Naive thymus-derived CD4-positive, alpha-beta T cell (primary cell): ENCODE results near the gene TNPO3. TPM values are rescaled to one million over a fixed set of nuclear protein-coding genes. Genes with fewer than 3 reads are reported as not detected.
A peak's percentile ranks its signal among the peaks of the same experiment; 100 is the strongest.

Experiments used
- ATAC-seq: fragments of 150-1000 bp; cut with Tn5 transposase; 2 replicates; pipeline ENCODE4 v1.10.0; 2021; ENCODE audit warnings: mild to moderate bottlenecking, moderate library complexity
- CTCF ChIA-PET: fragments of 350-600 bp; sonication (Branson Sonifier 250); formaldehyde crosslinking; loops from one replicate; lab custom pipeline; 2021; ENCODE audit warnings: antibody characterized with exemption; lab: Charles Lee
- POLR2A ChIA-PET: fragments of 350-600 bp; sonication (Branson Sonifier 250); formaldehyde crosslinking; loops from one replicate; lab custom pipeline; 2021; ENCODE audit warnings: antibody characterized with exemption, inconsistent platforms; lab: Charles Lee
- DNase-seq, 9 donors: peaks; one replicate each; pipeline versions ENCODE4 v3.0.0 to v3.0.0-alpha.2; 2020 to 2022; ENCODE audit warnings: mixed read lengths in 1 of 9
- H3K27ac ChIP-seq: one replicate; pipeline ENCODE4 v1.7.0; 2013; ENCODE audit warnings: mild to moderate bottlenecking, low read depth, low read length, moderate library complexity
- H3K27me3 ChIP-seq, 2 donors: one replicate each; pipeline ENCODE4 v1.7.0; 2013; ENCODE audit warnings: low read length in 2 of 2, mild to moderate bottlenecking in 2 of 2, moderate library complexity in 2 of 2; ENCODE audit not compliant: control insufficient read depth in 2 of 2, insufficient read depth in 2 of 2
- H3K36me3 ChIP-seq, 3 experiments: 1 replicate in 2 of 3; 2 replicates in 1 of 3; pipeline ENCODE4 v1.7.0; 2013; ENCODE audit warnings: low read length in 3 of 3, mild to moderate bottlenecking in 3 of 3, moderate library complexity in 1 of 3; ENCODE audit not compliant: insufficient read depth in 3 of 3, control insufficient read depth in 2 of 3
- H3K4me1 ChIP-seq, 2 donors: one replicate each; pipeline ENCODE4 v1.7.0; 2013; ENCODE audit warnings: low read length in 2 of 2, mild to moderate bottlenecking in 2 of 2, moderate library complexity in 1 of 2; ENCODE audit not compliant: control insufficient read depth in 2 of 2, insufficient read depth in 2 of 2
- H3K4me3 ChIP-seq: 2 replicates; pipeline ENCODE4 v1.7.0; 2013; ENCODE audit warnings: mild to moderate bottlenecking, low read length
- H3K9me3 ChIP-seq, 3 experiments: 1 replicate in 2 of 3; 2 replicates in 1 of 3; pipeline ENCODE4 v1.7.0; 2013; ENCODE audit warnings: low read length in 3 of 3; ENCODE audit not compliant: control insufficient read depth in 2 of 3
- H3K27ac Mint-ChIP-seq, 9 donors: one replicate each; pipeline ENCODE4 v1.8.0; 2020 to 2022; ENCODE audit warnings: mixed read lengths in 9 of 9, mild to moderate bottlenecking in 8 of 9, moderate library complexity in 5 of 9, inconsistent platforms in 2 of 9
- H3K27me3 Mint-ChIP-seq, 5 donors: one replicate each; pipeline ENCODE4 v1.8.0; 2021 to 2022; ENCODE audit warnings: mixed read lengths in 5 of 5, mild to moderate bottlenecking in 1 of 5
- H3K36me3 Mint-ChIP-seq, 5 donors: one replicate each; pipeline ENCODE4 v1.8.0; 2020 to 2022; ENCODE audit warnings: mixed read lengths in 5 of 5, mild to moderate bottlenecking in 3 of 5, inconsistent platforms in 1 of 5
- H3K4me1 Mint-ChIP-seq, 7 donors: one replicate each; pipeline ENCODE4 v1.8.0; 2020 to 2022; ENCODE audit warnings: mixed read lengths in 7 of 7, mild to moderate bottlenecking in 3 of 7, inconsistent platforms in 1 of 7
- H3K4me3 Mint-ChIP-seq, 10 donors: one replicate each; pipeline ENCODE4 v1.8.0; 2020 to 2022; ENCODE audit warnings: mild to moderate bottlenecking in 10 of 10, mixed read lengths in 10 of 10, moderate library complexity in 6 of 10, inconsistent platforms in 2 of 10
- H3K9me3 Mint-ChIP-seq, 11 donors: one replicate each; pipeline ENCODE4 v1.8.0; 2020 to 2022; ENCODE audit warnings: mixed read lengths in 11 of 11, mild to moderate bottlenecking in 4 of 11, inconsistent platforms in 1 of 11, moderate library complexity in 1 of 11
- intact Hi-C, 2 donors: fragments of 100-400 bp; cut with micrococcal nuclease; formaldehyde crosslinking; loops; one replicate each; pipeline ENCODE4 v1.15.1; 2023
- polyA plus RNA-seq, 2 donors: library from polyadenylated mRNA; unstranded; fragments of 300-500 nt; fragmentation: Illumina TruSeq; gene quantifications; one replicate each; pipeline ENCODE4 v1.2.3, GENCODE V29; 2021
- total RNA-seq, 6 experiments: library from RNA in 5 of 6; stranded (reverse) in 5 of 6; gene quantifications; 1 replicate in 5 of 6; 2 replicates in 1 of 6; pipeline ENCODE4 v1.2.3 and lab custom pipeline; 2021 to 2026

Gene TNPO3
- total and polyA plus RNA-seq, 7 experiments from 2014 or later: 28.6 to 40.6 (median 37.7) TPM

- no peak overlapping the region for H3K27ac ChIP-seq
- H3K36me3 Mint-ChIP-seq: peaks cover 20 to 69% (median 38%) of the 10 kb centered on the region in 5 donors
- no peak overlapping the region for H3K27ac Mint-ChIP-seq
- no peaks in the 10 kb centered on the region for H3K4me1 ChIP-seq
- intact Hi-C loops: no loop called here
- H3K36me3 ChIP-seq: peaks cover 28 to 92% (median 31%) of the 10 kb centered on the region in 3 experiments
- DNase-seq: no peak
- ChIA-PET CTCF (no interaction called here), POLR2A (interaction anchor here (0.7 kb wide), 1 partner anchor 128 kb away, joined by 4 read pairs; no protein-coding TSS in a partner anchor)
- no peaks in the 10 kb centered on the region for H3K27me3 ChIP-seq
- no peaks in the 10 kb centered on the region for H3K9me3 ChIP-seq
- H3K4me3 Mint-ChIP-seq: no peak overlapping the region
- no peaks in the 10 kb centered on the region for H3K9me3 Mint-ChIP-seq
- no peak overlapping the region for H3K4me3 ChIP-seq
- no peak for ATAC-seq
- H3K4me1 Mint-ChIP-seq: no peaks in the 10 kb centered on the region
- H3K27me3 Mint-ChIP-seq: no peaks in the 10 kb centered on the region
Measured at GRCh38 chr7:128974241-128974934, 80.5 kb downstream of the TNPO3 start.

- Mint-ChIP-seq H3K36me3 (peaks cover 8 to 56% (median 36%) of the 10 kb centered on the region in 5 donors), H3K4me1 (peaks cover 0 to 6% (median 0%) of the 10 kb centered on the region in 7 donors), H3K9me3 (no peaks in the 10 kb centered on the region), H3K27me3 (no peaks in the 10 kb centered on the region), H3K27ac (no peak overlapping the region), H3K4me3 (no peak overlapping the region)
- POLR2A ChIA-PET: no interaction called here
- intact Hi-C loops: loop anchor here in 1 of 2 donors (5.0 kb wide), 1 partner anchor 124 kb away; no protein-coding TSS in a partner anchor
- H3K9me3 ChIP-seq: no peaks in the 10 kb centered on the region
- no peaks in the 10 kb centered on the region for H3K27me3 ChIP-seq
- ATAC-seq (no peak), DNase-seq (no peak)
- H3K4me1 ChIP-seq: no peaks in the 10 kb centered on the region
- H3K4me3 ChIP-seq: no peak overlapping the region
- H3K36me3 ChIP-seq: peaks cover 29 to 86% (median 33%) of the 10 kb centered on the region in 3 experiments
- CTCF ChIA-PET: no interaction called here
- no peak overlapping the region for H3K27ac ChIP-seq
Measured at GRCh38 chr7:128968624-128969023, 86.3 kb downstream of the TNPO3 start.

- no peak overlapping the region for H3K27ac ChIP-seq
Measured at GRCh38 chr7:128963327-128963757, 91.6 kb downstream of the TNPO3 start.

GRCh38 chr7:128962899-128963298 lies 92.0 kb downstream of the TNPO3 start:
- Histone ChIP-seq H3K27ac (no peak overlapping the region), H3K4me3 (no peak overlapping the region), H3K27me3 (no peaks in the 10 kb centered on the region), H3K9me3 (no peaks in the 10 kb centered on the region), H3K4me1 (no peaks in the 10 kb centered on the region), H3K36me3 (peaks cover 17 to 78% (median 18%) of the 10 kb centered on the region in 3 experiments)
- Mint-ChIP-seq H3K4me3 (no peak overlapping the region), H3K4me1 (peaks cover 0 to 22% (median 5%) of the 10 kb centered on the region in 7 donors), H3K27me3 (no peaks in the 10 kb centered on the region), H3K27ac (peak overlapping the region in 3 of 9 donors; percentile 29 to 38 (median 30)), H3K36me3 (peaks cover 16 to 55% (median 30%) of the 10 kb centered on the region in 5 donors), H3K9me3 (no peaks in the 10 kb centered on the region)
- ChIA-PET POLR2A (no interaction called here), CTCF (interaction anchor here (0.7 kb wide), 1 partner anchor 1124 kb away, joined by 3 read pairs; no protein-coding TSS in a partner anchor)
- ATAC-seq (no peak), DNase-seq (no peak)
- intact Hi-C loops: no loop called here

More at GRCh38 chr7:128963327-128963757, 91.6 kb downstream of the TNPO3 start:
- H3K4me3 ChIP-seq: no peak overlapping the region
- ChIA-PET POLR2A (interaction anchor here (0.9 kb wide), 1 partner anchor 9 kb away, joined by 3 read pairs; no protein-coding TSS in a partner anchor), CTCF (interaction anchor here (0.7 kb wide), 1 partner anchor 1124 kb away, joined by 3 read pairs; no protein-coding TSS in a partner anchor)
- no peaks in the 10 kb centered on the region for H3K9me3 ChIP-seq
- no peak for DNase-seq
- no peaks in the 10 kb centered on the region for H3K27me3 ChIP-seq
- no peaks in the 10 kb centered on the region for H3K9me3 Mint-ChIP-seq
- H3K36me3 ChIP-seq: peaks cover 17 to 77% (median 18%) of the 10 kb centered on the region in 3 experiments
- ATAC-seq: peak; percentile 54
- H3K4me1 ChIP-seq: no peaks in the 10 kb centered on the region
- H3K36me3 Mint-ChIP-seq: peaks cover 16 to 55% (median 30%) of the 10 kb centered on the region in 5 donors
- H3K4me3 Mint-ChIP-seq: peak overlapping the region in 1 of 10 donors; percentile 31
- H3K27ac Mint-ChIP-seq: peak overlapping the region in 3 of 9 donors; percentile 29 to 31 (median 30)
- peaks cover 0 to 22% (median 3%) of the 10 kb centered on the region in 7 donors for H3K4me1 Mint-ChIP-seq
- H3K27me3 Mint-ChIP-seq: no peaks in the 10 kb centered on the region
- intact Hi-C loops: no loop called here

GRCh38 chr7:128961030-128961659 lies 93.8 kb downstream of the TNPO3 start:
- Mint-ChIP-seq H3K36me3 (peaks cover 20 to 60% (median 32%) of the 10 kb centered on the region in 5 donors), H3K4me1 (peaks cover 0 to 22% (median 5%) of the 10 kb centered on the region in 7 donors), H3K9me3 (no peaks in the 10 kb centered on the region), H3K27me3 (no peaks in the 10 kb centered on the region), H3K4me3 (no peak overlapping the region), H3K27ac (no peak overlapping the region)
- Histone ChIP-seq H3K4me1 (no peaks in the 10 kb centered on the region), H3K4me3 (no peak overlapping the region), H3K9me3 (no peaks in the 10 kb centered on the region), H3K27me3 (no peaks in the 10 kb centered on the region), H3K36me3 (peaks cover 7 to 78% (median 11%) of the 10 kb centered on the region in 3 experiments), H3K27ac (no peak overlapping the region)
- ATAC-seq (no peak), DNase-seq (no peak)
- CTCF ChIA-PET: no interaction called here
- POLR2A ChIA-PET: no interaction called here
- intact Hi-C loops: no loop called here

- Mint-ChIP-seq H3K9me3 (no peaks in the 10 kb centered on the region), H3K36me3 (peaks cover 14 to 54% (median 28%) of the 10 kb centered on the region in 5 donors), H3K4me3 (no peak overlapping the region), H3K4me1 (peaks cover 0 to 22% (median 0%) of the 10 kb centered on the region in 7 donors), H3K27me3 (no peaks in the 10 kb centered on the region), H3K27ac (peak overlapping the region in 1 of 9 donors; percentile 71)
- ChIA-PET CTCF (no interaction called here), POLR2A (no interaction called here)
- ATAC-seq (no peak), DNase-seq (no peak)
- Histone ChIP-seq H3K9me3 (no peaks in the 10 kb centered on the region), H3K27ac (no peak overlapping the region), H3K4me3 (no peak overlapping the region), H3K27me3 (no peaks in the 10 kb centered on the region), H3K4me1 (no peaks in the 10 kb centered on the region), H3K36me3 (peaks cover 7 to 78% (median 16%) of the 10 kb centered on the region in 3 experiments)
- intact Hi-C loops: no loop called here
Measured at GRCh38 chr7:128959296-128959695, 95.6 kb downstream of the TNPO3 start.
